Measurements from ENCODE around the gene KHDRBS2. TPM values are rescaled to one million over a fixed set of nuclear protein-coding genes. Genes with fewer than 3 reads are reported as not detected.

KHDRBS2 gene
- polyA plus RNA-seq, 1 donor (not counting 4 experiments of a cell fraction or from before 2014, with no cell fraction given), result not detected

- Histone ChIP-seq H3K79me2 (ENCODE audit: control insufficient read depth, insufficient read depth, low read length) (no peaks in the 10 kb centered on the region), H3K9ac (ENCODE audit: control insufficient read depth, extremely low read depth, insufficient read depth, low read length) (no peak overlapping the region), H3K27ac (ENCODE audit: control insufficient read depth, insufficient read depth, low read length) (no peak overlapping the region), H3K4me2 (ENCODE audit: control insufficient read depth, extremely low read depth, insufficient read depth, low read depth, low read length) (no peak overlapping the region), H3K9me3 (ENCODE audit: control insufficient read depth, low read depth, low read length) (no peaks in the 10 kb centered on the region), H4K20me1 (ENCODE audit: control insufficient read depth, extremely low read depth, insufficient read depth, low read length) (no peaks in the 10 kb centered on the region), H3K9me1 (ENCODE audit: control insufficient read depth, extremely low read depth, insufficient read depth, low read length) (no peaks in the 10 kb centered on the region), H3K4me1 (ENCODE audit: control insufficient read depth, extremely low read depth, insufficient read depth, low read length) (no peaks in the 10 kb centered on the region), H3K27me3 (ENCODE audit: control insufficient read depth, extremely low read depth, insufficient read depth, low read length) (no peaks in the 10 kb centered on the region), H2AFZ (ENCODE audit: control insufficient read depth, low read length) (no peak overlapping the region), H3K36me3 (ENCODE audit: control insufficient read depth in 2 of 2, extremely low read depth in 1 of 2, insufficient read depth in 2 of 2, low read length in 2 of 2) (no peaks in the 10 kb centered on the region), H3K4me3 (ENCODE audit: control insufficient read depth in 2 of 3, extremely low read depth in 1 of 3, insufficient read depth in 2 of 3, low read depth in 1 of 3, low read length in 3 of 3) (no peak overlapping the region)
- DNase-seq (ENCODE audit: low read depth, low spot score) (no peak), FAIRE-seq (no peak)
- no peak for TF ChIP-seq EZH2 (IDR thresholded peaks at IDR 0.05; ENCODE audit: low read length)
- TF ChIP-seq CTCF (optimal IDR thresholded peaks at IDR 0.05 in 1 of 3, IDR thresholded peaks at IDR 0.05 in 1 of 3, conservative IDR thresholded peaks at IDR 0.05 in 1 of 3; ENCODE audit: extremely low read depth in 1 of 3, insufficient read depth in 2 of 3, low read length in 3 of 3), result no peak
- dilution Hi-C loops (cut with MboI; ENCODE audit: extremely low pct_ligation_motif_present, low sequenced_read_pairs), result no loop called here
Observed at GRCh38 chr6:61810047-61810446, 476.0 kb downstream of the KHDRBS2 start.

- H3K4me3 ChIP-seq (ENCODE audit: control insufficient read depth in 2 of 3, extremely low read depth in 1 of 3, insufficient read depth in 2 of 3, low read depth in 1 of 3, low read length in 3 of 3), result no peak overlapping the region
- DNase-seq (ENCODE audit: low read depth, low spot score), result no peak
Observed at GRCh38 chr6:61809004-61809595, 476.9 kb downstream of the KHDRBS2 start.

More at GRCh38 chr6:61809004-61809595, 476.9 kb downstream of the KHDRBS2 start:
- no peak for FAIRE-seq
- Histone ChIP-seq H3K9me3 (ENCODE audit: control insufficient read depth, low read depth, low read length) (no peaks in the 10 kb centered on the region), H3K4me2 (ENCODE audit: control insufficient read depth, extremely low read depth, insufficient read depth, low read depth, low read length) (no peak overlapping the region), H3K27ac (ENCODE audit: control insufficient read depth, insufficient read depth, low read length) (no peak overlapping the region), H3K36me3 (ENCODE audit: control insufficient read depth in 2 of 2, extremely low read depth in 1 of 2, insufficient read depth in 2 of 2, low read length in 2 of 2) (no peaks in the 10 kb centered on the region), H3K27me3 (ENCODE audit: control insufficient read depth, extremely low read depth, insufficient read depth, low read length) (no peaks in the 10 kb centered on the region), H3K9me1 (ENCODE audit: control insufficient read depth, extremely low read depth, insufficient read depth, low read length) (no peaks in the 10 kb centered on the region), H2AFZ (ENCODE audit: control insufficient read depth, low read length) (no peak overlapping the region), H3K4me1 (ENCODE audit: control insufficient read depth, extremely low read depth, insufficient read depth, low read length) (no peaks in the 10 kb centered on the region), H3K79me2 (ENCODE audit: control insufficient read depth, insufficient read depth, low read length) (no peaks in the 10 kb centered on the region), H3K9ac (ENCODE audit: control insufficient read depth, extremely low read depth, insufficient read depth, low read length) (no peak overlapping the region), H4K20me1 (ENCODE audit: control insufficient read depth, extremely low read depth, insufficient read depth, low read length) (no peaks in the 10 kb centered on the region)
- dilution Hi-C loops (cut with MboI; ENCODE audit: extremely low pct_ligation_motif_present, low sequenced_read_pairs), result no loop called here
- TF ChIP-seq CTCF (optimal IDR thresholded peaks at IDR 0.05 in 1 of 3, IDR thresholded peaks at IDR 0.05 in 1 of 3, conservative IDR thresholded peaks at IDR 0.05 in 1 of 3; ENCODE audit: extremely low read depth in 1 of 3, insufficient read depth in 2 of 3, low read length in 3 of 3) (peak in 2 of 3 experiments; percentile 22 to 35), EZH2 (IDR thresholded peaks at IDR 0.05; ENCODE audit: low read length) (no peak)
